Measurements from ENCODE around the gene KIF21A.

Gene KIF21A

GRCh38 chr12:39389399-39390150 lies 53.3 kb downstream of the KIF21A start:
- no peak for DNase-seq (ENCODE audit: low spot score)

GRCh38 chr12:39386335-39386734 lies 56.6 kb downstream of the KIF21A start:
- no peak for DNase-seq (ENCODE audit: low spot score)

GRCh38 chr12:39383114-39383513 lies 59.8 kb downstream of the KIF21A start:
- no peak for DNase-seq (ENCODE audit: low spot score)

- DNase-seq (ENCODE audit: low spot score): no peak
Measured at GRCh38 chr12:39380090-39380489, 62.8 kb downstream of the KIF21A start.

- DNase-seq (ENCODE audit: low spot score): no peak
Measured at GRCh38 chr12:39378341-39378740, 64.6 kb downstream of the KIF21A start.

GRCh38 chr12:39375206-39375808 lies 67.6 kb downstream of the KIF21A start:
- no peak for DNase-seq (ENCODE audit: low spot score)

GRCh38 chr12:39372929-39373328 lies 70.0 kb downstream of the KIF21A start:
- no peak for DNase-seq (ENCODE audit: low spot score)

GRCh38 chr12:39372204-39372925 lies 70.6 kb downstream of the KIF21A start:
- DNase-seq (ENCODE audit: low spot score): no peak

GRCh38 chr12:39369756-39370155 lies 73.2 kb downstream of the KIF21A start:
- DNase-seq (ENCODE audit: low spot score): no peak

- DNase-seq (ENCODE audit: low spot score): no peak
Measured at GRCh38 chr12:39368891-39369290, 74.0 kb downstream of the KIF21A start.

GRCh38 chr12:39368096-39368495 lies 74.8 kb downstream of the KIF21A start:
- DNase-seq (ENCODE audit: low spot score): no peak

- DNase-seq (ENCODE audit: low spot score): no peak
Measured at GRCh38 chr12:39367494-39367893, 75.4 kb downstream of the KIF21A start.

- no peak for DNase-seq (ENCODE audit: low spot score)
Measured at GRCh38 chr12:39365364-39366001, 77.4 kb downstream of the KIF21A start.

GRCh38 chr12:39364196-39364595 lies 78.7 kb downstream of the KIF21A start:
- DNase-seq (ENCODE audit: low spot score): no peak

GRCh38 chr12:39359645-39360044 lies 83.3 kb downstream of the KIF21A start:
- DNase-seq (ENCODE audit: low spot score): no peak

- no peak for DNase-seq (ENCODE audit: low spot score)
Measured at GRCh38 chr12:39357041-39357440, 85.9 kb downstream of the KIF21A start.

- no peak for DNase-seq (ENCODE audit: low spot score)
Measured at GRCh38 chr12:39355841-39356240, 87.1 kb downstream of the KIF21A start.

- DNase-seq (ENCODE audit: low spot score): no peak
Measured at GRCh38 chr12:39354955-39355354, 88.0 kb downstream of the KIF21A start.

- DNase-seq (ENCODE audit: low spot score): no peak
Measured at GRCh38 chr12:39352471-39353017, 90.4 kb downstream of the KIF21A start.

GRCh38 chr12:39351153-39351552 lies 91.8 kb downstream of the KIF21A start:
- no peak for DNase-seq (ENCODE audit: low spot score)

GRCh38 chr12:39348941-39349626 lies 93.8 kb downstream of the KIF21A start:
- DNase-seq (ENCODE audit: low spot score): no peak

GRCh38 chr12:39348523-39348922 lies 94.4 kb downstream of the KIF21A start:
- DNase-seq (ENCODE audit: low spot score): no peak

Data from HuH-7.5 (cell line).